Calu3 (cell line): ENCODE results near the gene SORCS3. TPM values are rescaled to one million over a fixed set of nuclear protein-coding genes. Genes with fewer than 3 reads are reported as not detected.

Source experiments
- BruUV-seq: library from RNA; stranded (reverse); fragments of 400-500 nt; replicated peaks from 2 replicates; lab custom pipeline; 2021; lab: Mats Ljungman, UMichigan
- CTCF ChIA-PET: fragments of 300-600 bp; sonication (Branson Sonifier 250); formaldehyde crosslinking; loops from one replicate; lab custom pipeline; 2022; ENCODE audit warnings: antibody characterized with exemption; lab: Charles Lee
- DNase-seq: peaks from one replicate; pipeline ENCODE4 v3.0.0; 2022
- H3K27ac Mint-ChIP-seq: one replicate; pipeline ENCODE4 v1.8.0; 2022; ENCODE audit warnings: mixed read lengths; ENCODE audit not compliant: unreplicated experiment
- H3K27me3 Mint-ChIP-seq: one replicate; pipeline ENCODE4 v1.8.0; 2022; ENCODE audit warnings: mixed read lengths; ENCODE audit not compliant: unreplicated experiment
- H3K36me3 Mint-ChIP-seq: one replicate; pipeline ENCODE4 v1.8.0; 2022; ENCODE audit warnings: mild to moderate bottlenecking, moderate library complexity, mixed read lengths; ENCODE audit not compliant: insufficient read depth, unreplicated experiment
- H3K4me1 Mint-ChIP-seq: one replicate; pipeline ENCODE4 v1.8.0; 2022; ENCODE audit warnings: mild to moderate bottlenecking, low read depth, mixed read lengths; ENCODE audit not compliant: unreplicated experiment
- H3K4me3 Mint-ChIP-seq: one replicate; pipeline ENCODE4 v1.8.0; 2022; ENCODE audit warnings: mild to moderate bottlenecking, low read depth, moderate library complexity, mixed read lengths; ENCODE audit not compliant: unreplicated experiment
- H3K9me3 Mint-ChIP-seq: one replicate; pipeline ENCODE4 v1.8.0; 2022; ENCODE audit warnings: low read depth, mixed read lengths; ENCODE audit not compliant: unreplicated experiment
- CTCF ChIP-seq: fragments of 200-600 bp; IDR thresholded peaks from one replicate; pipeline ENCODE4 v1.8.0; 2022; ENCODE audit warnings: antibody characterized with exemption; ENCODE audit not compliant: unreplicated experiment
- intact Hi-C: fragments of 100-400 bp; cut with micrococcal nuclease; formaldehyde crosslinking; loops from one replicate; pipeline ENCODE4 v1.10.0; 2022; ENCODE audit not compliant: unreplicated experiment
- total RNA-seq: library from RNA; stranded (reverse); gene quantifications from 2 replicates; pipeline ENCODE4 v1.2.3, GENCODE V29; 2022

Gene SORCS3
- total RNA-seq, 1 experiment from 2014 or later, result not detected

- CTCF ChIA-PET, result no interaction called here
- TF ChIP-seq CTCF, result no peak
- Mint-ChIP-seq H3K36me3 (no peaks in the 10 kb centered on the region), H3K27ac (no peak overlapping the region), H3K4me3 (no peak overlapping the region), H3K4me1 (no peaks in the 10 kb centered on the region), H3K27me3 (no peaks in the 10 kb centered on the region), H3K9me3 (peaks cover 1% of the 10 kb centered on the region)
- intact Hi-C loops, result no loop called here
- no TSS peak for BruUV-seq
- no peak for DNase-seq
These were observed 602.7 kb downstream of the SORCS3 start for GRCh38 chr10:105243825-105244224.

- H3K4me1 Mint-ChIP-seq, result no peaks in the 10 kb centered on the region
- no peak overlapping the region for H3K4me3 Mint-ChIP-seq
- H3K9me3 Mint-ChIP-seq, result peaks cover 7% of the 10 kb centered on the region
- H3K36me3 Mint-ChIP-seq, result no peaks in the 10 kb centered on the region
- TF ChIP-seq CTCF, result no peak
- CTCF ChIA-PET, result no interaction called here
- H3K27me3 Mint-ChIP-seq, result no peaks in the 10 kb centered on the region
- intact Hi-C loops, result no loop called here
- DNase-seq, result no peak
- no TSS peak for BruUV-seq
- no peak overlapping the region for H3K27ac Mint-ChIP-seq
These were observed 606.9 kb downstream of the SORCS3 start for GRCh38 chr10:105247831-105248499.

- no peak for DNase-seq
- H3K4me1 Mint-ChIP-seq, result no peaks in the 10 kb centered on the region
- BruUV-seq, result no TSS peak
- no peaks in the 10 kb centered on the region for H3K27me3 Mint-ChIP-seq
- no peak overlapping the region for H3K27ac Mint-ChIP-seq
- H3K36me3 Mint-ChIP-seq, result no peaks in the 10 kb centered on the region
- TF ChIP-seq CTCF, result no peak
- H3K9me3 Mint-ChIP-seq, result peaks cover 7% of the 10 kb centered on the region
- intact Hi-C loops, result no loop called here
- no peak overlapping the region for H3K4me3 Mint-ChIP-seq
- CTCF ChIA-PET, result no interaction called here
These were observed 611.8 kb downstream of the SORCS3 start for GRCh38 chr10:105252911-105253310.

- Mint-ChIP-seq H3K27me3 (no peaks in the 10 kb centered on the region), H3K4me1 (no peaks in the 10 kb centered on the region), H3K9me3 (peaks cover 7% of the 10 kb centered on the region), H3K27ac (no peak overlapping the region), H3K36me3 (no peaks in the 10 kb centered on the region), H3K4me3 (no peak overlapping the region)
- CTCF ChIA-PET, result no interaction called here
- intact Hi-C loops, result no loop called here
- BruUV-seq, result no TSS peak
- no peak for DNase-seq
- TF ChIP-seq CTCF, result no peak
These were observed 612.6 kb downstream of the SORCS3 start for GRCh38 chr10:105253515-105254212.
